Memory B cell (primary cell): ENCODE data around the gene GMDS.

ENCODE experiments used
- ATAC-seq: fragments of 150-1000 bp; cut with Tn5 transposase; 2 replicates; pipeline ENCODE4 v1.10.0; 2021; ENCODE audit warnings: low read depth, mild to moderate bottlenecking, moderate library complexity
- DNase-seq, 2 donors: peaks; one replicate each; pipeline ENCODE4 v3.0.0; 2022; ENCODE audit warnings: low spot score in 2 of 2
- H3K27ac Mint-ChIP-seq: one replicate; pipeline ENCODE4 v1.8.0; 2022; ENCODE audit warnings: mild to moderate bottlenecking, moderate library complexity, mixed read lengths
- H3K27me3 Mint-ChIP-seq: one replicate; pipeline ENCODE4 v1.8.0; 2022; ENCODE audit warnings: mixed read lengths
- H3K36me3 Mint-ChIP-seq: one replicate; pipeline ENCODE4 v1.8.0; 2022; ENCODE audit warnings: mild to moderate bottlenecking, mixed read lengths
- H3K4me1 Mint-ChIP-seq: one replicate; pipeline ENCODE4 v1.8.0; 2022; ENCODE audit warnings: mixed read lengths
- H3K4me3 Mint-ChIP-seq: one replicate; pipeline ENCODE4 v1.8.0; 2022; ENCODE audit warnings: mild to moderate bottlenecking, moderate library complexity, mixed read lengths
- H3K9me3 Mint-ChIP-seq: one replicate; pipeline ENCODE4 v1.8.0; 2022; ENCODE audit warnings: mixed read lengths

The GMDS gene

GRCh38 chr6:1869769-1870168 is 375.6 kb downstream of the GMDS start:
- Mint-ChIP-seq H3K27me3 (no peaks in the 10 kb centered on the region), H3K36me3 (no peaks in the 10 kb centered on the region), H3K4me1 (peaks cover 14% of the 10 kb centered on the region), H3K4me3 (no peak overlapping the region), H3K9me3 (no peaks in the 10 kb centered on the region), H3K27ac (peak overlapping the region; percentile 97)
- DNase-seq: no peak
- no peak for ATAC-seq

GRCh38 chr6:1869308-1869707 is 376.1 kb downstream of the GMDS start:
- peak overlapping the region; percentile 97 for H3K27ac Mint-ChIP-seq

GRCh38 chr6:1868561-1869261 is 376.7 kb downstream of the GMDS start:
- ATAC-seq: peak; percentile 100
- H3K4me1 Mint-ChIP-seq: peaks cover 14% of the 10 kb centered on the region
- no peaks in the 10 kb centered on the region for H3K27me3 Mint-ChIP-seq
- no peaks in the 10 kb centered on the region for H3K36me3 Mint-ChIP-seq
- peak overlapping the region; percentile 48 for H3K4me3 Mint-ChIP-seq
- peak overlapping the region; percentile 97 for H3K27ac Mint-ChIP-seq
- no peaks in the 10 kb centered on the region for H3K9me3 Mint-ChIP-seq
- peak in 1 of 2 donors; percentile 55 for DNase-seq

More at GRCh38 chr6:1869308-1869707, 376.1 kb downstream of the GMDS start:
- H3K36me3 Mint-ChIP-seq: no peaks in the 10 kb centered on the region
- H3K4me3 Mint-ChIP-seq: peak overlapping the region; percentile 48
- no peaks in the 10 kb centered on the region for H3K9me3 Mint-ChIP-seq
- ATAC-seq: peak; percentile 8
- peaks cover 14% of the 10 kb centered on the region for H3K4me1 Mint-ChIP-seq
- DNase-seq: no peak
- H3K27me3 Mint-ChIP-seq: no peaks in the 10 kb centered on the region

GRCh38 chr6:1867197-1867596 is 378.2 kb downstream of the GMDS start:
- Mint-ChIP-seq H3K36me3 (no peaks in the 10 kb centered on the region), H3K27ac (no peak overlapping the region), H3K4me1 (peaks cover 14% of the 10 kb centered on the region), H3K4me3 (no peak overlapping the region), H3K27me3 (no peaks in the 10 kb centered on the region), H3K9me3 (no peaks in the 10 kb centered on the region)
- ATAC-seq (no peak), DNase-seq (no peak)

- H3K27ac Mint-ChIP-seq: peak overlapping the region; percentile 14
- DNase-seq (no peak), ATAC-seq (no peak)
- H3K27me3 Mint-ChIP-seq: no peaks in the 10 kb centered on the region
- no peaks in the 10 kb centered on the region for H3K9me3 Mint-ChIP-seq
- H3K4me1 Mint-ChIP-seq: peaks cover 21% of the 10 kb centered on the region
- peaks cover 4% of the 10 kb centered on the region for H3K36me3 Mint-ChIP-seq
- H3K4me3 Mint-ChIP-seq: no peak overlapping the region
Measured at GRCh38 chr6:1865585-1865984, 379.8 kb downstream of the GMDS start.

GRCh38 chr6:1864496-1864895 is 380.9 kb downstream of the GMDS start:
- H3K27me3 Mint-ChIP-seq: no peaks in the 10 kb centered on the region
- DNase-seq (no peak), ATAC-seq (no peak)
- H3K4me3 Mint-ChIP-seq: no peak overlapping the region
- H3K27ac Mint-ChIP-seq: peak overlapping the region; percentile 74
- H3K9me3 Mint-ChIP-seq: no peaks in the 10 kb centered on the region
- peaks cover 15% of the 10 kb centered on the region for H3K4me1 Mint-ChIP-seq
- peaks cover 4% of the 10 kb centered on the region for H3K36me3 Mint-ChIP-seq

GRCh38 chr6:1862411-1862810 is 383.0 kb downstream of the GMDS start:
- Mint-ChIP-seq H3K36me3 (peaks cover 4% of the 10 kb centered on the region), H3K4me1 (peaks cover 8% of the 10 kb centered on the region), H3K27ac (no peak overlapping the region), H3K27me3 (no peaks in the 10 kb centered on the region), H3K4me3 (no peak overlapping the region), H3K9me3 (no peaks in the 10 kb centered on the region)
- ATAC-seq (no peak), DNase-seq (no peak)

GRCh38 chr6:1860756-1861348 is 384.6 kb downstream of the GMDS start:
- ATAC-seq (peak; percentile 62), DNase-seq (peak in 1 of 2 donors; percentile 16)
- Mint-ChIP-seq H3K4me3 (no peak overlapping the region), H3K9me3 (no peaks in the 10 kb centered on the region), H3K4me1 (peaks cover 19% of the 10 kb centered on the region), H3K27ac (peak overlapping the region; percentile 84), H3K27me3 (no peaks in the 10 kb centered on the region), H3K36me3 (peaks cover 4% of the 10 kb centered on the region)

GRCh38 chr6:1858859-1859258 is 386.5 kb downstream of the GMDS start:
- no peaks in the 10 kb centered on the region for H3K9me3 Mint-ChIP-seq
- no peak for ATAC-seq

GRCh38 chr6:1858196-1858595 is 387.2 kb downstream of the GMDS start:
- no peak for DNase-seq
- Mint-ChIP-seq H3K4me1 (peaks cover 19% of the 10 kb centered on the region), H3K27me3 (no peaks in the 10 kb centered on the region), H3K9me3 (no peaks in the 10 kb centered on the region), H3K36me3 (peaks cover 4% of the 10 kb centered on the region), H3K27ac (peak overlapping the region; percentile 35), H3K4me3 (no peak overlapping the region)
- no peak for ATAC-seq

More at GRCh38 chr6:1858859-1859258, 386.5 kb downstream of the GMDS start:
- no peak for DNase-seq
- Mint-ChIP-seq H3K36me3 (peaks cover 4% of the 10 kb centered on the region), H3K4me1 (peaks cover 19% of the 10 kb centered on the region), H3K4me3 (no peak overlapping the region), H3K27me3 (no peaks in the 10 kb centered on the region), H3K27ac (no peak overlapping the region)

GRCh38 chr6:1856381-1856780 is 389.0 kb downstream of the GMDS start:
- Mint-ChIP-seq H3K9me3 (no peaks in the 10 kb centered on the region), H3K27ac (peak overlapping the region; percentile 9), H3K27me3 (no peaks in the 10 kb centered on the region), H3K4me1 (peaks cover 19% of the 10 kb centered on the region), H3K36me3 (peaks cover 4% of the 10 kb centered on the region), H3K4me3 (no peak overlapping the region)
- ATAC-seq: peak; percentile 89
- peak; percentile 47 to 69 for DNase-seq

GRCh38 chr6:1855890-1856289 is 389.5 kb downstream of the GMDS start:
- Mint-ChIP-seq H3K4me3 (no peak overlapping the region), H3K36me3 (peaks cover 2% of the 10 kb centered on the region), H3K4me1 (peaks cover 15% of the 10 kb centered on the region), H3K27ac (peak overlapping the region; percentile 9), H3K9me3 (no peaks in the 10 kb centered on the region), H3K27me3 (no peaks in the 10 kb centered on the region)
- ATAC-seq (no peak), DNase-seq (no peak)

- ATAC-seq (no peak), DNase-seq (no peak)
- no peaks in the 10 kb centered on the region for H3K9me3 Mint-ChIP-seq
- no peak overlapping the region for H3K27ac Mint-ChIP-seq
- no peaks in the 10 kb centered on the region for H3K27me3 Mint-ChIP-seq
- H3K36me3 Mint-ChIP-seq: no peaks in the 10 kb centered on the region
- H3K4me1 Mint-ChIP-seq: peaks cover 17% of the 10 kb centered on the region
- H3K4me3 Mint-ChIP-seq: no peak overlapping the region
Measured at GRCh38 chr6:1854296-1854695, 391.1 kb downstream of the GMDS start.

- DNase-seq (no peak), ATAC-seq (no peak)
- Mint-ChIP-seq H3K27me3 (no peaks in the 10 kb centered on the region), H3K4me3 (no peak overlapping the region), H3K9me3 (no peaks in the 10 kb centered on the region), H3K4me1 (peaks cover 17% of the 10 kb centered on the region), H3K36me3 (no peaks in the 10 kb centered on the region), H3K27ac (no peak overlapping the region)
Measured at GRCh38 chr6:1853761-1854160, 391.6 kb downstream of the GMDS start.
